Measurements from ENCODE around the gene NIFK.

GRCh38 chr2:121731366-121731765 lies 5.3 kb downstream of the NIFK start:
- no peak for TF ChIP-seq CTCF (IDR thresholded peaks at IDR 0.05)
- no peak for TF ChIP-seq POLR2A (IDR thresholded peaks at IDR 0.05)
- no peak for TF ChIP-seq EP300 (IDR thresholded peaks at IDR 0.05)
